Effector CD8-positive, alpha-beta T cell (primary cell): ENCODE results near the gene YWHAE.
"Not testable (repeated sequence)": the region's sequence is repeated elsewhere in the genome, so short reads cannot be mapped to it uniquely, and the experiment has no call there.

Source experiments
- DNase-seq: peaks from one replicate; lab custom pipeline; 2025; lab: John Stamatoyannopoulos, UW

YWHAE gene

DNA sequence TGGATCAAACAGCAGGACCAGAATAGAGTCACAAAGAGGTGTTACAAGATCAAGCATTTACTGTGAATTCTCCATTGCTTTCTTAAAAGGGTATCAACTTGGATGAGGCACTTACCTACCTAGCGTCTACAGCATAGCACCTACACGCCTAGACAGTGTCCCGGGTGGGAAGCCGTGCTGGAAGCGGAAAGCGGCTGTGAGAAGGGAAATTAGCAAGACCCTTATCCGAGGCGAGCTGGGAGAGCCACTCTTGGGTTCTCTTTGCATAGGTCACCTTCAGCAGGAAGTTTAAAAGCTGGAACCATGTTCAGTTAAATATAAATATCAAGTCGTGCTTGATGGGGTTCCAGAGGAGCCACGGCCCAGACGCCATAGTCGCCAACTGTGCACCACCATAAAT is 74.3 kb downstream of the YWHAE start:
- DNase-seq, result no peak

DNA sequence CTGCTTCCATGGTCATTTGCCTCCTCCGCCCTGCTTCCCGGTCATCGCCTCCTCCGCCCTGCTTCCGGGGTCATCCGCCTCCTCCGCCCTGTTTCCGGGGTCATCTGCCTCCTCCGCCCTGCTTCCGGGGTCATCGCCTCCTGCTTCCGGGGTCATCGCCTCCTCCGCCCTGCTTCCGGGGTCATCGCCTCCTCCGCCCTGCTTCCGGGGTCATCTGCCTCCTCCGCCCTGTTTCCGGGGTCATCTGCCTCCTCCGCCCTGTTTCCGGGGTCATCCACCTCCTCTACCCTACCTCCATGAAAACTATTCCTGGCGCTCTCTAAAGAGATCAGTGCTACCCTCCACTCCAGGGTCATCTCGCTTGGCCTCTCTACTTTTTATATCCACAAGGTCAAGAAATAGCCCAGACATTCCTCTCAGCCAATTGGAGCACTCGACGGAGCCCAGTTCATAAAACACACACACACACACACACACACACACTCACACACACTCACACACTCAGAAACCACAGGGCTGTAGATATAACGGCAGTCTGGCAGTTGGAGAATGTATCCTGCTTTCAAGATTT is 75.7 kb downstream of the YWHAE start:
- DNase-seq, result no peak

DNA sequence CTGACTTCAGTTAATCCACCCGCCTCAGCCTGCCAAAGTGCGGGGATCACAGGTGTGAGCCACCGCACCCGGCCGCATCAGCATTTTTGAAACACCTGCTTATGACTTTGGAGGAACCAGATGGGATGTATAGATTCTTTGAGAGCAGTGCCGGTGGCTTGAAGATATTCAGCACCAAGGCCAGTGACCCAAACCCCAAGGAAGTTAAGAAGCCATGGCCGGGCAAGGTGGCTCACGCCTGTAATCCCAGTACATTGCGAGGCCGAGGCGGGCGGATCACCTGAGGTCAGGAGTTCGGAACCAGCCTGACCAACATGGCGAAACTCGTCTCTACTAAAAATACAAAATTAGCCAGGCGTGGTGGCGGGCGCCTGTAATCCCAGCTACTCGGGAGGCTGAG is 76.7 kb downstream of the YWHAE start:
- DNase-seq, result no peak

DNA sequence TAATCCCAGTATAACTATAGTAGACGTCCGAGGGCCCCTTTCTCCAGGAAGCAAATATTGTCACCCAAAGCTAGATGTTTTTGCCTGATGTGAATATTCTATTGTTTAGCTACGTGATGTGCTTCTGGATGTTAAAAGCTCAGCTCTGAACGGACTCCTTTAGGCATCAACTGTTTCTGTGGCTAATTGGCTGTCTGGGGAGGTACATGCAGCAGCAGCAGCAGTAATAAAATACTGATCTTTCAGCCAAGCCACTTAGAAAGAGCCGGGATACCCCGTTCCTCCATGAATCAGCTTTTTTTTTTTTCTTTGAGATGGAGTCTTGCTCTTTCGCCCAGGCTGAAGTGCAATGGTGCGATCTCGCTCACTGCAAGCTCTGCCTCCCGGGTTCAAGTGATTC is 77.5 kb downstream of the YWHAE start:
- DNase-seq, result no peak

DNA sequence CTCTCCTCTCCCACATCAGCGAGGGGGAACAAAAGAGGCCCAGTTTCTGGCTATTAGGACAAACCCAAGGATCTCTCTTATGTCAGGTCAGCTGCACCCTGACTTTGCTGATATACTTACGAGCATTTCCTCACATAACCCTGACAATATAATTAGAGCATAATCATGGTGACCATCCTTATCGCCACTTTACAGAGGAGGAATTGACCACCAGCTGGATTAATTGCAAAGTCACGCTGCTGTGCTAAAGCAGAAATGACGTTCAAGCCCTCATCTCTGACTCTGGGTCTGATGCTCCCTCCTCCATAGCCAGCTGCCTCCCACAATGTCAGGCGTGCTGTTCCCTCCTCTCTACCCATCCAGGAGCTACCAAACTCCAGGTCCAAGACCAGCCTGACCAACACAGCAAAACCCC is 78.0 kb downstream of the YWHAE start:
- DNase-seq, result no peak

DNA sequence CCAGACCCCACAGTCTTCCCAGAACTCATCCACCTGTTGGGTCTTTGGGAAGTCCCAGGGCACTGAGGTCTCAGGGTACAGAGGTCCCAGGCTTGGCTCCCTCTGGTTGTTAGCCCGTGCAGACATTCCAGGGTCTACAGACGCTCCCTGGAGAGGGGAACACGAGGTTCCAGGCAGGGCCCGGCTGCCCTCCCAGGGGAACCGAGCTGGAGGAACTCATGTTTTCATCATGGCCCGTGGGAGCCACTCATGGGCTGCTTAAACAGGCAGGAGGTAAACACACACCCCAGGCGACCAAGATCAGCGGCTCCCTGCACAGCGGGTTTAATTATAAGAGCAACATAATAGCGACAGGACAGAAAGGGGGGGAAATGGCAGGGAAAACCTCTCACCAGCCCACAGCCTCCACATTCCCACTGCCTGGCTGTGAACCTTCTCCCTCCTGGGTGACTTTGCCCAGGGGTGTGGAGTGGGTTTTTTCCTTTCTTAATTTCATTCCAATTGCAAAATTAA is 84.1 kb downstream of the YWHAE start:
- no peak for DNase-seq

DNA sequence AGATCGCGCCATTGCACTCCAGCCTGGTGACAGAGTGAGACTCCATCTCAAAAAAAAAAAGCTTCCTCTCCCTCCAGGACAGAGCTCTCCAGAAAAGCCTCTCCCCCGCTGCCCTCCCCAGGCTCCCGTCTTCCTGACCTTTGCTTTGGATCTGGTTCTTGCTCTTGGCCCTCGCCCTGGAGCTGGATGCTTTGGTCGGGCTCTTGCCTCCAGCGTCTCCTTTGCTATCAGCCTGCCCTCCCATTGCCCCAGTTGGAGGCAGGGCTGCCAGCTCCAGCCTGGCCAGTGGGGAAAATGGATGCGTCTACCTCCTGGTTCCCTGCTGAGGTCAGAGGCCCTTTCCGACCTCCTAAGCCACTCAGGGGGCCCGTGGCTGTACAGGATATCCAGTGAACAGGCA is 84.6 kb downstream of the YWHAE start:
- no peak for DNase-seq

DNA sequence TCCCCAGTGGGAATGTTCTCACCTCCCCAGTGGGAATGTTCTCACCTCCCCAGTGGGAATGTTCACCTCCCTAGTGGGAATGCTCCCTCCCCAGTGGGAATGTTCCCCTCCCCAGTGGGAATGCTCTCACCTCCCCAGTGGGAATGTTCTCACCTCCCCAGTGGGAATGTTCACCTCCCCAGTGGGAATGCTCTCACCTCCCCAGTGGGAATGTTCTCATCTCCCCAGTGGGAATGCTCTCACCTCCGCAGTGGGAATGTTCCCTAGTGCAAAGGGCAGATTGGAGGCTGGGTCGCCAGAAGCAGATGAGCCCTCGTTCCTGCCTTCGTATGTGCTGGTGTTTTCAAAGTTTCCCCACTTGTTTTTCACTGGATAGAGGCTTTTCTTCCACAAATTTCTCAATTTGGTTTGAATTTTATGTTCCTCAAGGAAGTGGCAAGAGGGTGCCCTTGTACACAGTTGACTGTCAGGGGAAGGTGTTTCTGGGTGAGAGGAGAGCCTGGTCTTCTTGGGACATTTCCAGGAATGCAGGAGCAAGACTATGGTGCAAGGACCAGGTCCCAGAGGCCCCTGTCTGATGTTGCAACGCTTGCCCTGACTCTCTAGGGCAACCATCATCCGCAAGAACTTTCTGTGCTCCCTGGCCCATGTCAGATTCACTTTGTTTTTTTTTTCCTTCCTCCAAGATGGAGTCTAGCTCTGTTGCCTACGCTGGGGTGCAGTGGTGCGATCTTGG is 86.6 kb downstream of the YWHAE start:
- DNase-seq, result no peak

DNA sequence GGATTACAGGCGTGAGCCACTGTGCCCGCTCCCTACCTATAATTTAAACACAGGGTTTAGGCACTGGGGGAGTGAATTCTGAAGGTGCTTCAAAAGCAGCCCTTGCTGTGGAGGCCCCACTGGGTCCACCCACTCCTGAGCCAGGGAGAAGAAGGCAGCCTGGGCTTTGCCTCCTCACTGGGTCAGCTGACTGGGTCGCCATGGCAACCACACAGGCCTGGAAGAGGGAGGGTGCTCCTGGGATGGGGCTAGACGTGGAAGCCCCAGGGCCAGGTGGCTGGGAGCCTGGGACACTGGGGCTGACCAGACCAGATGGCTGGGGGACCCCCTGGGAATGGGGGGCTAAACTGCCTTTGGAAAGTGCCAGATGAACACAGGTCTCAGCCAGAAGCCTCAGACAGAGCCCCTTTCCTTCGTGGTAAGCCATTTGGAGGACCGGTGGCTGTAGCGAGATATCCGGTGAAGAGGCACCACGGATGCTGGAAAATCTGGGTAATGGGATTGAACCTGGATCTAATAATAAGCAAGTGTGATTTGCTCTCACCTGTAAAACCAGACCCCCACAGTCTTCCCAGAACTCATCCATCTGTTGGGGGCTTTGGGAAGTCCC is 87.7 kb downstream of the YWHAE start:
- DNase-seq, result no peak

DNA sequence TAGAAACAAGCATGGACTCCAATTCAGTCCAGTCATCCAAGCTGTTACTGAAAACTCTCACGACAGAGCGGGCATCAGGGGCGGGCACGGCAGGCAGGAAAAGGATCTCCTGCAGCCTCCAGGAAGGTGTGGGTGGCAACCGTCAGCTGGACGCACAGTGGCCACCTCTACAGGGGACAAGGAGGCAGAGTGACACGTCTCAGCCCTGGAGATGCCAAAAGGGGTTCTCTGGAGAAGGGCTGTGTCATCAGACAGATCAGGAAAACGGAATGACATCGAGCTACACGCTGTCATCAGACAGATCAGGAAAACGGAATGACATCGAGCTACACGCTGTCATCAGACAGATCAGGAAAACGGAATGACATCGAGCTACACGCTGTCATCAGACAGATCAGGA is 92.2 kb downstream of the YWHAE start:
- not testable (repeated sequence) for DNase-seq

DNA sequence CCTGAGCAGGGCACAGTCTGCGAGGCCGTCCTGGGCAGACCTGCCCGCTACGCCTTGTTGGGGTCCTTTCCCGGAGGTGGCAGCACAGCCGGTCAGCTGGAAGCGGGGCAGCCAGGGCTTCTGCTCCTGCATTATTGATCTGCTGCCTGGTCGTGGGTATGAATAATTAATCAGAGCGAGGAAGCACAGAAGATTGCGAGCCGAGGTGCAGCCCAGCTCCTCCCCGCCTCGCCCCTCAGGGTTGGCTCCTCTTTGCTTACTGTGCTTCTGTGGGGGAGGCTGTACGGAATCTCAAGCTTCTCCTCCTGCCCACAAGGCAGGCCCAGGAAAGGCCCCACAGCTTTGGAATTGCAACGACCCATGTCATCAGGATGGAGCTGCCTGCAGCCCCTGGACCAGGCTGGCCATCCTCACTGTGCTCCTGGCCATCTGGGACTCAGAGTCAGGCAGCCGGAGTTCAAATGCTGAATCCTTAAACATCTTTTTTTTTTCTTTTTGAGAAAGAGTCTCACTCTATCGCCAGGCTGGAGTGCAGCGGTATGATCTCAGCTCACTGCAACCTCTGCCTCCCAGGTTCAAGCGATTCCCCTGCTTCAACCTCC is 95.0 kb downstream of the YWHAE start:
- no peak for DNase-seq

DNA sequence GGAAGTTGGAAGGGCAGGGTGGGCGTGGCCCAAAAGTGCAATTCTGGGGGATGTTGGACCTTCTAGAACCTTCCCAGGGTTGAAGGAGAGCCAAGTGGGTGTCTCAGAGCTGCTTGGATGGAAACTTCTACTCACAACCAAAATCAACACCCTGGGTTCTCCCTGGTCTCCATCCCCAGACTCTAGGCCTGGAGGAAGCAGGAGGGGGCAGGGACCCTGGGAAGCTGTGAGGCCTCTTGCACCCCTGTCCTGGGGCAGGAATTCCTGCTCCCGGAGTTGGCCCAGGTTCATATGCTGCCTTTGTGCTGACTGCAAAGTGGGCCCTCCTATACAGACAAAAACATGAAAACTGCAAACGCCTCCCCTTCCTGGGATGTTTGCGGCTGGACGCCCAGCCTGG is 95.5 kb downstream of the YWHAE start:
- no peak for DNase-seq

DNA sequence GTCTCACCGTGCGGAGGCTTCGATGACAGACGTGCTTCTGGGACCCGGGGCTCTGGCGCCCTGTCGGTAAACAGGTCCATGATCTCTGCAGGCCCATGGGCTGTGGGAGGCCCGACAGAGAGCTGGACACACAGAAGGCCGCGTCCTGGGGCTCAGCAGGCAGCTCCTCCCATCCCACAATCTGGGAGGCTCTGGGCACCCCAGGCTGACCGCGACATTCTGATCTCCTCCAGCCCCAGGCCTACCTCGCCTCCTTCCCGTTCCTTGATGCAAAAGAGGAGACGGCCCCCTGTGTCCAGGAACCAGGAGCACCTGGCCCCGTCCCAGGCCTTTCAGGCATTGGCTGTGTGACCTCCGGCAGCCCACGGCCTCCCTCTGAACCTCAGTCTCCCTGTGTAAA is 97.3 kb downstream of the YWHAE start:
- no peak for DNase-seq

DNA sequence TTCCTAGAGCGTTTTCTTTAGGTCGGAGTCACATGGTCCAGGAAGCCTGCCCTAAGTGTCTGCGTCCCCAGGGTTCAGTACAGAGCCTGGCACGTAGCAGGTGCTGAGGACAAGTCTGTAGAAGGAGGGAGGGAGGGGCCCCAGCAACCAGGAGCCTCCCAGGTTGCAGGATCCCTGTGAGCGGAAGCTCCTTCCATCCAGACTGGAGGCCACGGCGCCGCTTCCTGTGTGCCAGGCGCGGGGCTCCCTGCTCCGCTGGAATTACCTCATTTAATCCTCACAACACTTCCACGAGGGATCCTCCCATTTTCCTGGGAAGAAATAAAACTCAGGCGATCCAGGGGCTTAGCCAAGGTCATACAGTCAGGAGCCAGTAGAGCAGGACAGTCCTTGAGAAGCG is 98.5 kb downstream of the YWHAE start:
- no peak for DNase-seq

DNA sequence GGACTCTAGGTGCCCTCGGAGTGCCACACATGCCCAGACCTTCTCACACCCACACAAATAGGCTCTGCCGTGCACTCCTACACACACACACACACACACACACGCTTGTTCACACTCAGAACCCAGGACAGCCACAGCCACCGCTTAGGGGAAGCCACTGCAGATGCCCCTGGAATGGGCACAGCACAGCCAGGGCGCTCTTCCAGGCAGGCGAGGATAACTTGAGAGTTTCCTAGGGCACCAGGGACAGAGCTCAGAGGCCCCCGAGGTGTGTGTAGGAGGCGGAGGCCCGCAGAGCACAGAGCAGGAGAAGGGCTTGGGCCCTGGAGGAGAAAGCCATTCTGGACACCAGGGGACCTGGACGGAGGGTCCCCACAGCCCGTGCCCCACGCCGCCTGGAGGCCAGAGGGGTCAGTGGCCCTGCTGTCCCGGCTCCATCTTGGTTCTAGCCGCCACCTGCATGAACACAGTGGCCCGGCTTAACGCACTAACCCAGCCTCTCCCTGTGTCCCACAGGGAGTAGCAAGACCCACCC is 99.6 kb downstream of the YWHAE start:
- no peak for DNase-seq

DNA sequence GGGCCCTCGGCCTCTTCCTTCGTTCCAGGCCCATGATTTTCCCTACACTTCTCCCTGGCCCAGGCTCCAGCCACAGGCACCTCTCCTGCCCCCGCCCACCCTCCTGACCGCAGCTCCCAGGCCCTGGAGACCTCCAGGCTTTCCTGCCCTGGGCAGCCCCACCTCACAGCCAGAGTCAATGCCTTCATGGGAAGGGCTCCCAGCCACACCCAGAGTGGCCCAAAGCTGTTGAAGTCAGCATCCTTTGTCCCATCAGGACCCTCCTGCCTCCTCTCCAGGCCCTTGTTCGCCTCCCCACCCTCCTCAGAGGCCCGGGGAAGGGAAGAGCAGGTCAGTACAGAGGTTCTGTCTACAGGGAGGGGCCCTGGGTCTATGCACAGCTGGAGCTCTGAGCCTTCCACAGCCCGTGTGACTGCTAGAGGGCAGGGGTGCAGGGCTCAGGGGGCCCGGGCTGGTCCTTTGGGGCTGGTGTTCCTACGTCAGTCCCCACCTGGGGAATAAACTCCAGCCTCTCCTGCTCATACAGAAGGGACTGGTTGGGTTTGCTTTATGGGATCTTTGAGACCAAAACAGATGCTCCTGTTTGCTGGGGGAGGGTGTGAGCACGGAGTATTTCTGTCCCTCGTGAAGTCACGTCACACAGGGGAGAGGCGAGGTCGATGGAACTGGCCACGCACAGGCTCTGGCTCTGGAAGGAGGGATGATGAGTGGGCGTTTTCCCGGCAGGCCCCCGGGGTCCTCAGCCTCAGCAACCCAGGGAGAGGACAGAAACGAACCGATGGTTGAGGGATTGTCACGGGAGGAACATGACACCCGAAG is 100.3 kb downstream of the YWHAE start:
- DNase-seq, result no peak

DNA sequence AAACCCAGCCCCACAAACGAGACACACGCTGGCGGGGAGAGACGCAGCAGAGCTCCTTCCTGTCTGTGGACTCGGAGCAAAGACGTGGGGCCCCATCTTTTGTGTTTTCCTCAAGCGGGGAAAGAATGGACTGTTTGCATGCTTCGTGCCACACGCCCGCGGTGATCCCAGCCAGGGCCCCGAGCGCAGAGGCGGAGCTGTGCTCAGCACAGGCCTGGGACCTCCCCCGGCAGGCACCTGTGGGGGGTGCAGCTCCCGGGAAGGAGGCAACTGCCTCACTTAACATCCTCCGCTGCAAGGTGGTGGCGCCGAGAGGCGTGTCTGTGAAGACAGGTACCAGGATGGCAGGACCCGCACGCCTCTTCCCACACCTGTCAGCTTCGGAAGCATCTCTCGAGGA is 101.4 kb downstream of the YWHAE start:
- DNase-seq, result peak; percentile 21
